Right forelimb (tissue), 1 donor: Measurements from ENCODE around the gene PDE2A.

ENCODE experiments used
- DNase-seq: peaks from one replicate; pipeline ENCODE4 v3.0.0-alpha.2; 2018

PDE2A gene

DNA sequence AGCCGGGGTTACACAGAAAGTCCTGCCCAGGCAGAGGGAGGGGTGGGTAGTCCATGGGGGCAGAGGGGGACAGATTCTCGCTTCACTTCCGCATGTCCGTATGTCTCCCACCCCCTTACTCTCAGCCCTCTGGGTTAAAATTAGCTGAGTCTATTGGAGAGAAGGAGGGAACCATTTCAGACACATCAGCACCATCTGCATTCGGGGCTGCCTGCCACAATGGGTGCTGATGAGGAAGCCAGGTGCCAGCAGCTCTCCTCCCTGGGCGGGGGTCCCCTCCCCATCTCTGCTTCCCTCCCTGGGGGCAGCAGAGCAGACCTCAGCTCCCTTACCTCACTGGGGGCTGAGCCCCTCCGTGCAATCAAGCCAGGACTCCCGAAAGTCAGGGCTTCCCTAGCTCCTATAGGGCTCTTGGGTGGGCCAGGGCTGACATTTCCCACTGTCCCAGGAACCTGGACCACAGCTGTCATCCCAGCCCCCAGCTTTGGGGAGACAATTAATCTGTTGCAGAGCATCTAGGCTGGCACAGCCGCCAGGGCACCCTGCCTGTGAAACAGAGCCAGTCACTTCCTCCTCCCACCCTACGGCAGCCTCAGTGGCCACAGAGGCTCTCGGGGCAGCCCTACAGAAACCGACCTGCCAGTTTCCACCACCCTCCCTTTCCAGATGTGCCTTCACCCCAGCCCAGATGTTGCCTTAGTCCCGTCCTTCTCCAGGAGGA, 67.3 kb downstream of the PDE2A start:
- DNase-seq = no peak

DNA sequence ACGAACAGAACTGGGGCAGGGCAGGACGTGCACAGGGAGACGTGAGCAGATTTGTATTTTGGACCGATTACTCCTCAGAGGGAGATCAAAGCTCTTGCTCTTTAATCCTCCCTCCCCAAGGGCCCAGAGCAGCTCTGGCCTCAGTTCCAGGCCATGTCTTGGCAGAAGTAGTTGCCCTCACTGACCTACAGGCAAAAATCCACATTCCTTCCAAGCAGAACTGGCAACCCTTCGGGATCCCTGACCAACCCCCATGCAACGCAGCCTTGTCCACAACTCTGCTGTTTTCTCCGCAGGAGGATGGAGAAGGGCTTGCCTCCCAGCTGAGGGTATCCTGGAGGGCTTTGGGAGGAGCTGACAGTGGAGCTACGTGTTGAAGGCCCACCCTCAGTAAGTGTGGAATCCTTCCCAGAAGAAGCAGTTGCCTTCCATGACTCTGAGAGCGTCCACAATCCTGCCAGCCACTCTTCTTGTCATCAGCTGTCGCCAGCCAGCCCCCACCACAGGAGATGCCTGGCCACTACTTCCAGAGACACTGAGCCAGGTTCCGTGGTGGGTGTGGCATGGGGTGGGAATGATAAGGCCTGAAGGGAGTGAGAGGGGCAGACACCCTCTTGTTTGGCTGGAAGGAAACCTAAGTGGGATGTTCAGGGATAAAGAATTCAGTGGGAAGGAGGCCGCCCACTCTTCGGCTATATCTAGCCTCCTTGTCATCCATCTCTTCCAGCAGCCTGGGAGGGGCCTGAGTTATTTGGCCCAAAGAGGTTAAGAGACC, 68.1 kb downstream of the PDE2A start:
- no peak for DNase-seq

DNA sequence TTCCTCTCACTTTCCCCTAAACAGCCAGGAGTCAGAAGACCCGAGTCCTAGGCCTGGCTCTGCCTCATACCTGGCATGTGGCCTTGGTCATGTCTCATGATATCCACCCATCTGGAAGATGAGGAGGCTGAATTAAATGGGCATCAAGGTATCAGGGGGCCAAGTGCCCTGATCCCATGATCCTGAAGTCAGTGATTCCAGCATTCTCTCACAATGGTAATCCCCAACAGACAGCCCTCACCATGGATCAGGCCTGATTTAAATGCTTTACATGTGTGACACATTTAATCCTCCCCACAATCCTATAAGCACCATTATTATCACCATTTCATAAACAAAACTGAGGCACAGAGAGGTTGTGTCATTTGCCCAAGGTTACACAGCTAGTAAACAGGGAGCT, 70.0 kb downstream of the PDE2A start:
- DNase-seq = no peak

DNA sequence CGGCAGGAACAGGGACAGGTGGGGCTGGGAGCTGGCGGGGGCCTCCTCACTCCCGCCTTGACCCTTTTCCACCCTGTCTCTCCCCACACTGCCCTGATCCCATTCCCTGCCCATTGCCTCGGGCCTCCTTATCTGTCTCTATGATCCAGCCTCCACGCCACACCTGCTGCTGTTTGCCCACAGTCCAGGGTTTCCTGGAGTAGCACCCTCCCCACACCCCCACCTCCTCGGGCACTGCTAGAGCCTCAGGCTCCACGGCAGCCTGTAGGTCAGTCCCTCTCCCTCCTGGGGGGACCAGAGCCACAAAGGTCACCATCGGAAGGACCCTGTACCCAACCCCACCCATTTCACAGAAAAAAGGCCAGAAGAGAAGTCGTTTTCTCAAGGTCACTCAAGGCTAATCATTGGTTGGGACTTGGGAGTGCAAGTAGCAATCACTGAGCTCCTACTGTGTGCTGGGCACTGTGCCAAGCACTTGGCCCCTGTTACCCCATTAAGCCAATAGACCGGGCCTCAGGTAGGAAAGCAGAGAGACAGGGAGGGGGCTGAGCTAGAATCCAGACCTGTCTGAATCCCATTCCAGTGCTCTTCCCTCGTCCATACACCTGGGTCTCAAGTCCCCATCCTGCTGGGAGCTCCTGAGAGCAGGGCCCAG, 71.8 kb downstream of the PDE2A start:
- no peak for DNase-seq

DNA sequence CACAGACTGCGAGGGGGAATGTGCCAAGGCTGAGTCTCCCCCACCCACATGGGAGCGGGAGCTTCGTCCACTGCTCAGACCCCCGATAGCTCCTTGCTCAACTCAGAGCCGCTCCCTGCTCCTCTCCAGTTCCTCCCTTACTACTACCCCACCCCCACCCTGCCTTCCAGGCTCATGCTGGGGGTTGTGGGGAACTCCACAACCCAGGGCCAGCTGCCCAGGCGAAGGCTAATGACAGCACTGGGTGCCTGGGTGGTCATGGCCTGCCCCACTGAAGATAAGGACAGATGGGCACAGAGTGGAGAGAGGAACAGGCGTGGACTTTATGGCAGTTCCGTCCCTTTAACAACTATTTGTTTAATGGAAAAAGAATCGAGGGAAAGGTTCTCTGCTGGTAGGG, 73.7 kb downstream of the PDE2A start:
- no peak for DNase-seq

DNA sequence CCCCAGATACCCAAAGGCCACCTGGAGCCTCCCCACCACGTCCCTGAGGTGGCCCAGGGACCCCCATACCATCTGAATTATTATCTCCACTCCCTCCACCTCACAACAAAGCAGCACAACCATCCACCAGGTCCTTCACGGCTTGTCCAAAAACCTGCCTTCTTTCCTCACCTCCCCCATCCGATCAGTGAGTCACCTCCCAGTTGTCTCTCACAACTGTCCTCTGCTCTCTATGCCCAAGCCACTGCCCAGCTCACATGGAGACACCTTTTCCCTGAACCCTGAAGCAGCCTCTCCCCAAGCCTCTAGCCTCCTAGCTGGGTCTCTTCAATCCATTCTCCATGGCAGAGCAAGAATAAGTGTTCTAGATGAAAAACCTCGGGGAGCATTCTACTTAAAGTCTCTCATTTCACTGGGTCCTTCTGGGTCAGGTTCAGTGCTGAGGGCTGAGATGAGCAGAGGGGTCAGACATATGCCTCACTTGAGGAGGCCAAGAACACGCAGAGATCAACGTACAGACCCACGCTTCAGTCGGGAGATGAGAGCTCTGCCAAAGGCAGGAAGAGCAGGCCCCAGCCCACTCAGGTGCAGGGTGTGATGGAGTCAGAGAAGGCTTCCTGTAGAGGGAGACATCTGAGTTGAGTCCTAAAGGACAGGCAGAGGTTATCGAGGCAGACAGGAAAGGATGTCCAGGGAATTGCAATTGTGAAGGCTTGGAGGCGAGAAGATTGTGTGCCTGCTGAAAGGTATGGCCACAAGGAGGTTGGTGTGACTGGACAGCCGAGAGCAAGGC, 74.7 kb downstream of the PDE2A start:
- no peak for DNase-seq

DNA sequence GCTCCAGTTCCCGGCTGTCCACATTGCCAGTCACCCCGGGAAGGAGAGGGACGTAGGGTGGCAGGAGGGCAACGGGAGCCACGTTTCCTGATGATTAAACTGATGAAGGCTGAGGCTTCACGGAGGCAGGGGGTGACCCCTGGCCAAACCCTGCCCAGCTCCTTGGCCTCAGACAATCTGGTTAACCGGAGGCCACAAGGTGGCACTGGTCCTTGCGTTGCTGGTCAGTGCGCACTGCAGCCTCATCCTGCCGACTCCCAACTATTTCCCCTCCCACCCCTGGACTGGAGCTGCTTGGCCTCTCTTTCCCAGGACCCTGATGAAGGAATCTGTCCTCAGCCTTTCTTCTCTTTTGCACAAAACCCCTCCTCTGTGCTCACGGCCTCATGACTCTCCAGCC, 75.3 kb downstream of the PDE2A start:
- DNase-seq = no peak

DNA sequence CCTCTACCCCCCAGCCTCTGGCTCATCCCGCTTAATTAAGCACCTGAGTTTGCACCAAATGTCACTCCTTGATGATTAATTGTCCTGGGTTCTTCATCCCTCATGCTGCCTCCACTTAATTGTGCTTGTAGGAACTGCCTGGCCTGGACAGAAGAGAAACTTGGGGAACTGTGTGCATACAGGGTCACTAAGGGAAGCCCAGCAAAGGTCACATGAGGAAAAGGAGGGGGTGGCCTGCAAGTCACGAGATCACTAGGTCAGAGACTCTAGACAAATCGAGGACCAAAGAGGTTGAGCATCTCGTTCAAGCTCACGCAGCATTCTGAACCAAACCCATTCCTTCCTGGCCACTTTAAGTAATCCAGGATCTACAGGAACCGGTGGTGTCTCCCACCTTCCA, 75.8 kb downstream of the PDE2A start:
- DNase-seq = no peak

DNA sequence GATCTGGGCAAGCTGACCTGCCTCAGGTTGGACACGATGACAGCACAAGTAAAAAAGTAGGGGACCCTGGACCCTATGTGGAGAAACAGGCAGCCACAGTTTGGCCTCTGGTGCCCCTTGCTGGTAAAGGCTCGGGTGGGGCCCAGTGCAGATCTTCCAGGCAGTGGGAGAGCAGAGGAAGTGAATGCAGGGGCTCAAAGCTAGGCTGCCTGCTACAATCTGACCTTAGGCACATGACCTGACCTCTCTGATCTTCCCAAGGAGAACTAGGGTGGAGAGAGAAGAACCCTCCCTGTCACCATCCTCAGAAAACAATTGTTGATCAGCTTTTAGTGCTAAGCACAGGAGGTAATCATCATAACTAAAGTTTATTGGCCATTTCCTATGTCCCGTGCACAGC, 76.5 kb downstream of the PDE2A start:
- DNase-seq = no peak

DNA sequence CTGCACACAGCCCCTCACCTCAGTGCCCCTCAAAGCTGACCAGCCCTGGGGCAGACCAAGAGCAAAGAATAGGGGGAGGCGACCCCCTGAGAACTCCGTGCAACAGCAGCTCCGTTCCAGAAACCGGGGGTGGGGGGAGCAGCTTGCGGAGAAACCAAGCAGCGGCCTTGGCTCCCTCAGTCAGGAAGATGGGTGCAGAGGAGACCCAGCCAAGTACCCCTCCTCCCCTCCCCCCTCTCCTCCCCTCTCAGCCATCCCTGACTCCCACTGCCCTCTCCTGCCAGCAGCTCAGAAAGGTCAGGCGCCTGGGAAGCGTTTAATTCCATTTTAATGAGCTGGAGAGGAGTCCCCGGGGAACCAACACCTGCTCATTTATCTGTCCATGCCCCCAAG, 78.9 kb downstream of the PDE2A start:
- DNase-seq = no peak

DNA sequence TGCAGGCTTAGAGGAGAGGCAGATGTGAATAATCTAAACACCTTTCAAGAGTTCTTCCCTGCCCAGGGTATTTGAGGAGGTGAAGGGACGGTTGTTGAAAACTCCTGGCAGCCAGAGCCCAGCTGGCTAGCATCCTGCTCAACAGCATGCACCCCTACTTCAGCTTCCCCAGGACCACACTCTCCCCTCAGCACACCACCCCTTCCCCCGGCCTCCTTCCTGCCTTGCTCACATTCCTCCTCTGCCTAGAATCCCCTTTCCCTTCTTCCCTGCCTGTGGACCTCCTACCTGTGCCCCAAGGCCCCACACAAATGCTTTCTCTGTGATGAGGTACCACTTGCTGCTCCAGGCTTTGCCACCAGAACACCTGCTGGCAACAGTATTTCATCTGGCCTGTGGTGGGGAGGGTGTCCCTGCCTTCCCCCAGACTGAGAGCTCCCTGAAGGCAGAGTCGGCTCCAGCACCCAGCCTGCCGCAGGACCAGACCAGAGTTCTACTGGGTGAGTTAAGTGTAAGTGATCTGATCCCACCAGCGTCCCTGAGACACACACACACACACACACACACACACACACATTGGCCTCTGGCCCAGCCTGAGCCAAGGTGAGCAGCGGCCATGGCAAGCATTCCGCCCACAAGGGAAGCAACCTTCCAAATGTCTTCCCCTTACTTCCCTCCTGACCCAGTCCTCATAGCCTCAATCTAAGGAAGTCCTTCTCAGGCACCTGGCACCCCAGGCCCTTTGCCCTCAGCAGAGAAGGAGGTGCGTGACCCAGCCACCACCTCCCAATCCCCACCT, 79.5 kb downstream of the PDE2A start:
- DNase-seq = no peak

DNA sequence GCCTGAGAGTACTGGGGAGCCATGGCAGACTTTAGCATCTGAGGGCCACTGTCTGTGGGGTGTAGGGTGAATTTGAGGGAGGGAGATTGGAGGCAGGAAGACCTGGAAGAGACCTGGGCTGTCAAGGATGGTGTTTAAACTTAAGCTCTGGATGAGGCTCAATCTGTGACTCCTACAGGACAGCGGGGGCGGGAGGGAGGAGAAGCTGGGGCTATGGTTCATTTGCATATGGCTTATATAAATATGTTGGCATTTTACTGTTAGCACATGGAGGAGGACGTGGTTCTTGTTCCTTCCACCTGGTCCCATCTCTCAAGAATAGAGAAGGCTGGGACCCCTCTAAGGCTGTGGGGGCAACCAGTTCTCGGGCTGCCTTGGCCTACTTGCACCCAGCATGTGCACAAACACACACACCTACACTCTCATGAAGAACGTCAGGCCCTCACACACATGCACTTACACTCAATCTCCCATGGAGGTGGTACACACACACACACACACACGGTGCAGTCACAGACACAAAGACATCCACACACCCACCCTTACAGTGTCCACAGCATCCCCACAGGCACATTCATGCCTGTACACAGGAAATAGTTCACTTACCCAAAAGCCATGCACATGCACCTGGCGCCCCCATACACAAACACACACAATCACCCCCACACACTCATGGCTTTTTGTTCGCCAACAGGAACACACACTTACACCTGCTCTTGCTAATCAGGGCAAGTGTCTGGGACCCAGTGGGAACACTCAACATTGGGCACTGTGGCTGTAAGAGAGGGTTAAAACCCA, 81.3 kb downstream of the PDE2A start:
- DNase-seq = no peak

DNA sequence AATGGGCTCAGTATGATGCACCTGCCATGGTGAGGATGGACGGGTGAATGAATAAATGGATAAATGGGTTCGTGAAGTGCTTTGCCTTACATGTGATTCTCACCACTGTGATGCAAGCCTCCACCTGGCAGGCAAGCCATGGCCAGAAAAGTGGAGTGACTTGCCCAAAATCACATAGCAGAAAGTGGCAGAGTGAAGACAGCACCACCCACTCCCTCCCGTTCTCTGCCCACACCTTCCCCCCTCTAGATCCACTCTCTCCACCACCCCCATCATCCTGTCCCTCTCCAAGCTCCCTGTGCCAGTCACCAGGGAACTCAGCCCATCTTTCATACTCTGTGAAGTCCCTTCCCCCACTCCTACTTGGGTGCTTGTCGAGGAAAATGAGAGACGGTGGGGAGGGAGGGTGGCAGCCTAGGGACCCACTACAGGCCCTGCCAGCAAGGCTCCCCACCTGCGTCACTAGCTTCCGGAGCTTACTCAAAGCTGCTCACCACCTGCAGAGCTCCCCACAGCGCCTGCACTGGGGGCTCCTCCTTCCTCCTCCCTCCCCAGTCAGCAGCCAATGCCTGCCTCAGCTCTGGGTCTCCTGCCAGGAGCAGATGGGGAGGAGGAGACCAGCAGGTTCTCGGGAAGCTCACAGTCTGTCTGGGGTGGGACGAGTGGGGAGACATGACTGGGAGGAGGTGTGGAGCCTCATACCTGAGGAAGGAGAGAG, 82.3 kb downstream of the PDE2A start:
- DNase-seq = no peak

DNA sequence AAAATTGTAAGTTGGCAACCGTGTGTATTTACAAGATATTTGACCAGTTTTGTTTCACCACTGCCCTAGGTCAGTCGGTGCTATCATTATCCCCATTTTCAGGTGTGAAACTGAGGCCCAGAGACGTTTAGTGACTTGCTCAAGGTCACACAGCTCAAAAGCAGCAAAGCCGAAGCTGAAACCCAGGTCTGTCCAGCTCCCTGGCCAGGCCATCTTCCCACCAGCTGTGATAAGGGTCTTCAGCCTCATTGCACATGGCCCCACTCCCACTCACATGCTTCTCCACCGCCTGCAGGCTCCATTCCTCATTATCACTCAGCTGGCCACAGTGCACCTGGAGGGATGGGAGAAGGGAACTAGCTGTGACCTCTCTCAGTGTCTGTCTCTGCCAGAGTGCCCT, 83.2 kb downstream of the PDE2A start:
- DNase-seq = no peak

DNA sequence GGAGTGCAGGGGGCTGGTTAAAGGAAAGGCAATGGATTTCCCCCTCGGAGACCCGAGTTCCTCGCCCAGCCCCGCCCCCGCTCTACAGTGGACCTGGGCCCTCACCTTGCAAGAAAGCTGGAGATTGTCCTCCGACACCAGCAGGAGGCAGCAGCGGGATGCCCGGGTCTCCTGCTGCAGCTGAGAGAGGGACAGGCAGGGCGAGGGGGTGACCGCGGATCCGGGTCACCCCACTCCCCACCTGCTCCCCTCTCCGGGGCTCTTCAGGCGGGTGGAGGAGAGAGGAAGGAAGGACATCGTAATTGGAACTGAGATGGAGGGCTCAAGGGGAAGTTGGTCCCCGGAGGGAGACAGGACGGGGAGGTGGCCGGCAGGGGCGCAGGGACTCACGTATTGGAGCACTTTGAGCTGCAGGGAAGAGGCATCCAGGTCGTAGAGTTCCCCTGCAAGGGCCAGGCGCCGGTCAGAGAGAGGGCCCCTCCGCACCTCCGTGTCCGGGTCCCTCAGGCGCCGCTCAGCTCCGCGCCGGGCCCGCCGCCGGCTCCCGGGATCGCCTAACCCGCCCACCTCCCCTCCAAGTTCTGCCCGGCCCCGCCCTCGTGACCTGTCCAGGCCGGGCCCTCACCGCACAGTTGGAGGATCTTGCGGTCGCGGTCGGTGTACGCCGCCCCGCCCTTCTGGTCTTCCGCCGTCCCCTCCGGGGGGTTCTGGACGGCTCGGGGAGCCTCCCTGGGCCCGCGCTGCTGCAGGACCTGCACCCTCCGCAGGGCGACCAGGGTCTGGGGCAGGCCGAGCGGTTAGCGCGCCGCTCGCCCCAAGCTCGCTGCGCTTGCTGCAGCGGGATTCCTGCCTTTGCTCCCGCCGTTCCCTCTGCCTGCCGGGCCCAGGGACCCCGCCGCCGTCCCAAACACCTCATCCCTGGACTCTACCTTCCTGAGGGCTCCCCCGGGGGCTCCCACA, 84.1 kb downstream of the PDE2A start:
- no peak for DNase-seq

DNA sequence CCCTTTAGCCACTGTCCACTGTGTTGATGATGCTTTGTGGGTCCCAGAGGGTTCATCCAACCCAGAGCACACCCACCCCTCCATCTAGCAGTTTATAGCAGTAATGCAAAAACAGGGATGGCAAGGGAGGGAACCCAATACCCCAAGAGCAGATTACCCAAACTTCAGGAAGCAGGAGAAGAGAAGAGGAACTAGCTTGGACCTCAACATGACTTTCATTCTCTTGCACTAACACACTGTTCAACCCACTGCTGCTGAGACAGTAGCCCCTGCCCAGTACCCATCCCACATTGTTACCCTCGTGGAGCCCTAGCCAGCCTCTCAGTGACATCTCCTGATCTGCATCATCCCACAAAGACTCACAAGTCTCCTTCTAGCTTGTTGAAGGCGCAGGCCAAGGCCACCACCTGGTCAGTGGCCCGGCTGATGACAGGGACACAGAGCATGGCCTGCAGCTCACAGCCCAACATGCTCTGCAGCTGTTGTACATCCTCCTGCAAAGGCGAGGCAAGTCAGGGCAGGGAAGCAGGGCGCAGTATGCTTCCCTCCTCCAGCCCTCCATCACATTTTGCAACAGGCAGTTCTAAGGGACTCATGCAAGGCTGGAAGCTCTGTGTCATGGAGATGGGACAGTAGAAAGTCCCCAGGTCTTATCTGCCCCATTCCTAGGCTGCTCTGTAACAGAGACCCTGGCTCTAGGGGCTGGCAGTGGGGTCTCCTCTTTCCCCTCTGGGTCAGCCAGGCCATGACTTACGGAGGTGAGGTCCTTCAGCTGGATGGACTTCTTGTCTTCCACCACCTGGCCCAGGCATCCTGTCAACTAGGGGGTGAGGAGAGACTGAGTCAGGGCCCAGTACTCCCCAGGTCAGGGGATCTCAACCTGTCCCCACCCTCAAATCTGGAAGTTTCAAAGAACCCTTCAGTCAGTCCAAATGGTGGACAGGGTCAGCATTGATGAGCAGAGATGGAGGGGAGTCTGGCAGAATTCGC, 85.5 kb downstream of the PDE2A start:
- no peak for DNase-seq

DNA sequence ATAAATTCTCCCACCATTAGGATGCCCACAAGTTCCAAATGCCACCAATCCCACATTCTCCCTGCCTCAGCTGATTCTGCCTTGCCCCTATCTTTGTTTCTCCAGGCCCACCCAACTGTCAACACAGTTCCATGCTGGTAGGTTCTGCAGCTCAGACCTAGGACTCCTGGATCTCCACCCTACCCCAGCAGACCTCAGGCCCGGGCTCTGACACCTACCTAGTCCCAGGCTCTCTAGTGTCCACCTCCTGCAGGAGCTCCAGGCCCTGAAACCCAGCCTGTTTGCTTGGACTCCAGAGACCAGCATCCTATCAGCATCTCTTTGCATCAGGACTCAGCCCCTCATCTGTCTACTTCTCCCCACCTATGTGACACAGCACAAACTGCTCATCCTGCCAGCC, 86.5 kb downstream of the PDE2A start:
- DNase-seq = no peak

DNA sequence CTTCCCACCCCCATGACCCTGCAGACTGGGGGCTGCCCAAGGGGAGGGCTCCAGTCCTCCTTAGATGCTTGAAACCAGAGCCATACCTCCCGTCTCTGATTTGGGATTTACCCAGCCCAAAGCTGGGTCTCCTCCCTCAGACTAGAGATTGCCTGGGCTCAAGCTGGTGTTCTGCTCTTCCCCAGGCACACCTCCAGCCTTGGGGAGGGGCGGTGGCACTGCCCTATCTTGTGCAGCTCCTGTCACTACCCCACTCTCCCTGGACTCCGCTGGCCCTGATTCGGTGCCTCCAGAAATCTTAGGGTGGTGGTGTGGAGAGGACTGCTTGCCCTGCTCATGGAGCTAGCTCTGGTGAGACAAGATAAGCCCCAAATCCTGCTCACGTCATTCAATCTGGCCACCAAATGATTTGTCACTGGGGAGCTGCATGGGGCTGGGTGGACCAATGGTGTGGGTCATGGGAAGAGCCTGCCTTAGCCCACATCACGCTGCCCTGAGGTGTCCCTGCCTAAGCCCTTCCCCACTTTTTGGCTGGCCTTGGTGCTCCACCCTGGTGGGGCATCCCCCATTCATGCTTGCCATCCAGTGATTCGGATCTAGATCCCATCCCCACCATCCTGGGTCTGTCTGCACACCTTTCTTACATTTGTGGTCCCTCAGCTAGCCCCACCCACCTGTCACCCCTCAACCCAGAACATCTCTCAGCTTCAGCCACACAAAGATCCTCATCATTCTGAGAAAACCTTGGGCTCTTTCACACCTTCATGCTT, 87.7 kb downstream of the PDE2A start:
- no peak for DNase-seq
